A673 (cell line): ENCODE measurements around the gene AMZ1.

Experiments used
- CTCF ChIP-seq: fragments of 300-800, 200-600 bp; sonication (generic); conservative IDR thresholded peaks from 2 replicates; pipeline ENCODE4 v1.5.1; 2017; ENCODE audit warnings: low read depth, mild to moderate bottlenecking, antibody characterized with exemption, low read length, moderate library complexity, mixed read lengths
- EZH2 ChIP-seq: fragments of 200-600 bp; sonication (generic); IDR thresholded peaks from 2 replicates; pipeline ENCODE4 v1.6.1; 2017; ENCODE audit warnings: borderline replicate concordance, low read depth, mild to moderate bottlenecking, mixed read lengths, antibody characterized with exemption, low read length; ENCODE audit not compliant: poor library complexity, severe bottlenecking

GRCh38 chr7:2651847-2652735, 35.9 kb upstream of the AMZ1 start:
- no peak for TF ChIP-seq EZH2
- no peak for TF ChIP-seq CTCF
